GM23248 (cell line): ENCODE data around the gene ETF1. TPM values are rescaled to one million over a fixed set of nuclear protein-coding genes. Genes with fewer than 3 reads are reported as not detected.

Experiments
- DNase-seq: peaks from one replicate; pipeline ENCODE4 v3.0.0-alpha.2; 2015
- H2AFZ ChIP-seq: fragments of 200-600 bp; sonication (generic); 2 replicates; pipeline ENCODE4 v1.6.1; 2016; ENCODE audit warnings: antibody characterized with exemption
- H3F3A ChIP-seq: fragments of 200-600 bp; sonication (generic); 2 replicates; pipeline ENCODE4 v1.6.1; 2016; ENCODE audit warnings: mild to moderate bottlenecking, antibody characterized with exemption, mixed run types; ENCODE audit not compliant: insufficient read depth
- H3K27ac ChIP-seq: fragments of 200-600 bp; sonication (generic); 2 replicates; pipeline ENCODE4 v1.5.1; 2016; ENCODE audit warnings: mild to moderate bottlenecking
- H3K27me3 ChIP-seq: fragments of 200-600 bp; sonication (generic); replicated peaks from 2 replicates; pipeline ENCODE4 v1.6.1; 2016; ENCODE audit warnings: mild to moderate bottlenecking; ENCODE audit not compliant: insufficient read depth
- H3K36me3 ChIP-seq: fragments of 200-600 bp; sonication (generic); 2 replicates; pipeline ENCODE4 v1.6.1; 2016; ENCODE audit warnings: low read depth, mild to moderate bottlenecking
- H3K4me1 ChIP-seq: fragments of 200-600 bp; sonication (generic); 2 replicates; pipeline ENCODE4 v1.6.1; 2016; ENCODE audit warnings: mild to moderate bottlenecking; ENCODE audit not compliant: insufficient read depth
- H3K4me2 ChIP-seq: fragments of 200-600 bp; sonication (generic); one replicate; pipeline ENCODE4 v1.6.1; 2016; ENCODE audit warnings: mild to moderate bottlenecking; ENCODE audit not compliant: unreplicated experiment
- H3K4me3 ChIP-seq: fragments of 200-600 bp; sonication (generic); 2 replicates; pipeline ENCODE4 v1.5.1; 2016; ENCODE audit warnings: mild to moderate bottlenecking
- H3K79me2 ChIP-seq: fragments of 200-600 bp; sonication (generic); 2 replicates; pipeline ENCODE4 v1.6.1; 2016; ENCODE audit warnings: mild to moderate bottlenecking; ENCODE audit not compliant: insufficient read depth
- H3K9ac ChIP-seq: fragments of 200-600 bp; sonication (generic); 2 replicates; pipeline ENCODE4 v1.6.1; 2016; ENCODE audit warnings: mild to moderate bottlenecking
- H3K9me2 ChIP-seq: fragments of 200-600 bp; sonication (generic); 2 replicates; pipeline ENCODE4 v1.6.1; 2016; ENCODE audit warnings: mixed run types, mild to moderate bottlenecking, moderate library complexity; ENCODE audit not compliant: insufficient read depth
- H3K9me3 ChIP-seq: fragments of 200-600 bp; sonication (generic); one replicate; pipeline ENCODE4 v1.6.1; 2017; ENCODE audit warnings: low read depth
- H4K20me1 ChIP-seq: fragments of 200-600 bp; sonication (generic); 2 replicates; pipeline ENCODE4 v1.6.0; 2016; ENCODE audit not compliant: insufficient read depth
- EZH2 ChIP-seq: fragments of 200-600 bp; sonication (generic); IDR thresholded peaks from 2 replicates; pipeline ENCODE4 v1.6.1; 2018; ENCODE audit warnings: antibody characterized with exemption, mild to moderate bottlenecking; ENCODE audit not compliant: insufficient read depth, poor library complexity, severe bottlenecking
- EZH2phosphoT487 ChIP-seq: fragments of 200-600 bp; sonication (generic); IDR thresholded peaks from 2 replicates; pipeline ENCODE4 v1.6.1; 2018; ENCODE audit warnings: antibody characterized with exemption, moderate library complexity, mild to moderate bottlenecking, low read depth; ENCODE audit not compliant: insufficient read depth
- WGBS, 2 experiments: methylation state at CpG; one replicate each; pipeline ENCODE4 v1.1.6; 2015 to 2017; ENCODE audit warnings: low lambda C conversion rate in 2 of 2, low coverage in 1 of 2; ENCODE audit errors: missing lambda C conversion rate in 2 of 2; 5-methylcytosine and 5-hydroxymethylcytosine counted together
- in situ Hi-C: fragments of 300-500 bp; cut with MboI; formaldehyde crosslinking; loops from 2 replicates; pipeline ENCODE4 v1.15.0; 2020
- polyA plus RNA-seq: library from polyadenylated mRNA; unstranded; fragments of >200 nt; fragmentation: Nextera tagmentation; extraction: Ambion mirVana; gene quantifications from 2 replicates; pipeline ENCODE4 v1.2.1, GENCODE V29; 2016
- total RNA-seq: library from RNA; depleted of rRNA; stranded (reverse); fragments of >200 nt; shearing (Covaris generic); gene quantifications from 2 replicates; pipeline ENCODE4 v1.2.3, GENCODE V29; 2014

Gene ETF1
- total and polyA plus RNA-seq, 2 experiments from 2014 or later, result 74.1 to 124 TPM

GRCh38 chr5:138565100-138565821, 22.2 kb upstream of the ETF1 start:
- H4K20me1 ChIP-seq, result peaks cover 7% of the 10 kb centered on the region; the same call in 1 of the 2 replicates

GRCh38 chr5:138564242-138564641, 21.2 kb upstream of the ETF1 start:
- in situ Hi-C loops, result no loop called here
- no peak for TF ChIP-seq EZH2phosphoT487
- no peak for TF ChIP-seq EZH2
- Histone ChIP-seq H3K36me3 (peaks cover 90% of the 10 kb centered on the region), H3K9ac (no peak overlapping the region), H3K27ac (no peak overlapping the region), H3F3A (peaks cover 65% of the 10 kb centered on the region), H3K4me1 (no peaks in the 10 kb centered on the region), H3K9me3 (no peaks in the 10 kb centered on the region), H3K4me3 (no peak overlapping the region), H3K27me3 (no peaks in the 10 kb centered on the region), H3K9me2 (no peaks in the 10 kb centered on the region), H3K4me2 (no peak overlapping the region), H4K20me1 (peaks cover 7% of the 10 kb centered on the region; the same call in 1 of the 2 replicates), H3K79me2 (peaks cover 95% of the 10 kb centered on the region), H2AFZ (no peak overlapping the region)
- 96 to 98% methylated on average over 9 of the region's 9 CpGs for WGBS, 2 experiments
- DNase-seq, result no peak

More at GRCh38 chr5:138565100-138565821, 22.2 kb upstream of the ETF1 start:
- peaks cover 61% of the 10 kb centered on the region for H3F3A ChIP-seq
- no peaks in the 10 kb centered on the region for H3K9me3 ChIP-seq
- H3K27me3 ChIP-seq, result no peaks in the 10 kb centered on the region
- 97% methylated on average over 7 of the region's 7 CpGs for WGBS, 2 experiments
- peaks cover 6% of the 10 kb centered on the region; the same call in 1 of the 2 replicates for H3K4me1 ChIP-seq
- H3K4me3 ChIP-seq, result no peak overlapping the region
- H3K36me3 ChIP-seq, result peaks cover 88% of the 10 kb centered on the region
- no peaks in the 10 kb centered on the region for H3K9me2 ChIP-seq
- H3K4me2 ChIP-seq, result no peak overlapping the region
- no peak for DNase-seq
- H3K9ac ChIP-seq, result no peak overlapping the region
- no peak overlapping the region for H2AFZ ChIP-seq
- in situ Hi-C loops, result no loop called here
- TF ChIP-seq EZH2phosphoT487 (no peak), EZH2 (no peak)
- peaks cover 95% of the 10 kb centered on the region for H3K79me2 ChIP-seq
- H3K27ac ChIP-seq, result no peak overlapping the region

- no peaks in the 10 kb centered on the region for H3K9me2 ChIP-seq
- H3K36me3 ChIP-seq, result peaks cover 90% of the 10 kb centered on the region
- H3F3A ChIP-seq, result peaks cover 65% of the 10 kb centered on the region
- peaks cover 7% of the 10 kb centered on the region; the same call in 1 of the 2 replicates for H4K20me1 ChIP-seq
- no peak overlapping the region for H3K27ac ChIP-seq
- H3K27me3 ChIP-seq, result no peaks in the 10 kb centered on the region
- no peaks in the 10 kb centered on the region for H3K4me1 ChIP-seq
- no peaks in the 10 kb centered on the region for H3K9me3 ChIP-seq
- in situ Hi-C loops, result no loop called here
- no peak overlapping the region for H2AFZ ChIP-seq
- H3K79me2 ChIP-seq, result peaks cover 95% of the 10 kb centered on the region
- TF ChIP-seq EZH2phosphoT487, result no peak
- TF ChIP-seq EZH2, result no peak
- H3K4me3 ChIP-seq, result no peak overlapping the region
- no peak for DNase-seq
- WGBS, 2 experiments, result 84 to 86% methylated on average over 3 of the region's 3 CpGs
- no peak overlapping the region for H3K9ac ChIP-seq
- no peak overlapping the region for H3K4me2 ChIP-seq
These were observed 20.5 kb upstream of the ETF1 start for GRCh38 chr5:138563340-138564118.

- peaks cover 7% of the 10 kb centered on the region; the same call in 1 of the 2 replicates for H4K20me1 ChIP-seq
- no peak overlapping the region for H3K4me3 ChIP-seq
- no peak overlapping the region for H3K9ac ChIP-seq
- no peaks in the 10 kb centered on the region for H3K4me1 ChIP-seq
- H3K9me3 ChIP-seq, result no peaks in the 10 kb centered on the region
- H2AFZ ChIP-seq, result no peak overlapping the region
- no peaks in the 10 kb centered on the region for H3K9me2 ChIP-seq
- no peaks in the 10 kb centered on the region for H3K27me3 ChIP-seq
- H3K36me3 ChIP-seq, result peaks cover 90% of the 10 kb centered on the region
- peaks cover 74% of the 10 kb centered on the region for H3F3A ChIP-seq
- H3K79me2 ChIP-seq, result peaks cover 95% of the 10 kb centered on the region
- no peak overlapping the region for H3K4me2 ChIP-seq
- DNase-seq, result no peak
- H3K27ac ChIP-seq, result no peak overlapping the region
- TF ChIP-seq EZH2phosphoT487 (no peak), EZH2 (no peak)
- in situ Hi-C loops, result no loop called here
- 97 to 99% methylated on average over 6 of the region's 6 CpGs for WGBS, 2 experiments
These were observed 17.9 kb upstream of the ETF1 start for GRCh38 chr5:138560971-138561370.
